SK-N-SH (cell line): ENCODE measurements around the gene MAP2K2.

Experiments
- POLR2AphosphoS5 ChIP-seq: IDR thresholded peaks from 2 replicates; pipeline ENCODE4 v1.6.1; 2012; ENCODE audit warnings: low read depth, low read length
- TAF1 ChIP-seq: IDR thresholded peaks from 2 replicates; pipeline ENCODE4 v1.6.1; 2012; ENCODE audit warnings: low read depth, mild to moderate bottlenecking, low read length, moderate library complexity, borderline replicate concordance
- YY1 ChIP-seq: IDR thresholded peaks from 2 replicates; pipeline ENCODE4 v1.4.0; 2012; ENCODE audit warnings: low read depth, mild to moderate bottlenecking
- TF ChIP-seq, protein P1 (sequence below): fragments of 150-350 bp; IDR thresholded peaks from 2 replicates; pipeline ENCODE4 v1.6.1; 2017; ENCODE audit warnings: antibody characterized with exemption, low read length, low read depth, borderline replicate concordance
- TF ChIP-seq, protein P2 (sequence below): IDR thresholded peaks from 2 replicates; pipeline ENCODE4 v1.4.0; 2012; ENCODE audit warnings: low read depth, borderline replicate concordance
- TF ChIP-seq, protein P3 (sequence below): fragments of 200-600 bp; sonication (generic); IDR thresholded peaks from 2 replicates; pipeline ENCODE4 v1.6.1; 2017; ENCODE audit warnings: antibody characterized with exemption, mild to moderate bottlenecking, moderate library complexity

DNA sequence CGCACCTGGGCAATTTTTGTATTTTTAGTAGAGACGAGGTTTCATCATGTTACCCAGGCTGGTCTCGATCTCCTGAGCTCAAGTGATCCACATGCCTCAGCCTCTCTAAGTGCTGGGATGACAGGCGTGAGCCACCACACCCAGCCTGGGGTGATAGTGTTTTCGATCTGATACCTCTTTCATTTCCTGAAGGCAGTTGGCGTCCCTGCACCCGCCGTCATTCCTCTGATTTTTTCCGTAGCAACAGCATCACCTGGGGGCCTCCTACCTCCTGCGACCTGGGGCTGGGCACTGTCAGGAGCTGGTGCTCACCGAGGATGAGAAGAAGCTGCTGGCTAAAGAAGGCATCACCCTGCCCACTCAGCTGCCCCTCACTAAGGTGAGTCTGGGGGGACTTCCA is 40.3 kb upstream of the MAP2K2 start:
- TF ChIP-seq POLR2AphosphoS5 (no peak), YY1 (no peak), TAF1 (no peak)
- TF ChIP-seq, protein P1, sequence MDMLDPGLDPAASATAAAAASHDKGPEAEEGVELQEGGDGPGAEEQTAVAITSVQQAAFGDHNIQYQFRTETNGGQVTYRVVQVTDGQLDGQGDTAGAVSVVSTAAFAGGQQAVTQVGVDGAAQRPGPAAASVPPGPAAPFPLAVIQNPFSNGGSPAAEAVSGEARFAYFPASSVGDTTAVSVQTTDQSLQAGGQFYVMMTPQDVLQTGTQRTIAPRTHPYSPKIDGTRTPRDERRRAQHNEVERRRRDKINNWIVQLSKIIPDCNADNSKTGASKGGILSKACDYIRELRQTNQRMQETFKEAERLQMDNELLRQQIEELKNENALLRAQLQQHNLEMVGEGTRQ = no peak
- TF ChIP-seq, protein P2, sequence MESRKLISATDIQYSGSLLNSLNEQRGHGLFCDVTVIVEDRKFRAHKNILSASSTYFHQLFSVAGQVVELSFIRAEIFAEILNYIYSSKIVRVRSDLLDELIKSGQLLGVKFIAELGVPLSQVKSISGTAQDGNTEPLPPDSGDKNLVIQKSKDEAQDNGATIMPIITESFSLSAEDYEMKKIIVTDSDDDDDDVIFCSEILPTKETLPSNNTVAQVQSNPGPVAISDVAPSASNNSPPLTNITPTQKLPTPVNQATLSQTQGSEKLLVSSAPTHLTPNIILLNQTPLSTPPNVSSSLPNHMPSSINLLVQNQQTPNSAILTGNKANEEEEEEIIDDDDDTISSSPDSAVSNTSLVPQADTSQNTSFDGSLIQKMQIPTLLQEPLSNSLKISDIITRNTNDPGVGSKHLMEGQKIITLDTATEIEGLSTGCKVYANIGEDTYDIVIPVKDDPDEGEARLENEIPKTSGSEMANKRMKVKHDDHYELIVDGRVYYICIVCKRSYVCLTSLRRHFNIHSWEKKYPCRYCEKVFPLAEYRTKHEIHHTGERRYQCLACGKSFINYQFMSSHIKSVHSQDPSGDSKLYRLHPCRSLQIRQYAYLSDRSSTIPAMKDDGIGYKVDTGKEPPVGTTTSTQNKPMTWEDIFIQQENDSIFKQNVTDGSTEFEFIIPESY = no peak
- TF ChIP-seq, protein P3, sequence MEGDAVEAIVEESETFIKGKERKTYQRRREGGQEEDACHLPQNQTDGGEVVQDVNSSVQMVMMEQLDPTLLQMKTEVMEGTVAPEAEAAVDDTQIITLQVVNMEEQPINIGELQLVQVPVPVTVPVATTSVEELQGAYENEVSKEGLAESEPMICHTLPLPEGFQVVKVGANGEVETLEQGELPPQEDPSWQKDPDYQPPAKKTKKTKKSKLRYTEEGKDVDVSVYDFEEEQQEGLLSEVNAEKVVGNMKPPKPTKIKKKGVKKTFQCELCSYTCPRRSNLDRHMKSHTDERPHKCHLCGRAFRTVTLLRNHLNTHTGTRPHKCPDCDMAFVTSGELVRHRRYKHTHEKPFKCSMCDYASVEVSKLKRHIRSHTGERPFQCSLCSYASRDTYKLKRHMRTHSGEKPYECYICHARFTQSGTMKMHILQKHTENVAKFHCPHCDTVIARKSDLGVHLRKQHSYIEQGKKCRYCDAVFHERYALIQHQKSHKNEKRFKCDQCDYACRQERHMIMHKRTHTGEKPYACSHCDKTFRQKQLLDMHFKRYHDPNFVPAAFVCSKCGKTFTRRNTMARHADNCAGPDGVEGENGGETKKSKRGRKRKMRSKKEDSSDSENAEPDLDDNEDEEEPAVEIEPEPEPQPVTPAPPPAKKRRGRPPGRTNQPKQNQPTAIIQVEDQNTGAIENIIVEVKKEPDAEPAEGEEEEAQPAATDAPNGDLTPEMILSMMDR = no peak
